K562 (cell line): Measurements from ENCODE around the gene CST8. TPM values are rescaled to one million over a fixed set of nuclear protein-coding genes. Genes with fewer than 3 reads are reported as not detected.

ENCODE experiments used
- ATAC-seq: fragments of 200-7000 bp; cut with Tn5 transposase; 3 replicates; pipeline ENCODE4 v1.9.1; 2020; ENCODE audit warnings: moderate library complexity
- BruUV-seq: library from RNA; stranded (reverse); fragments of 400-500 nt; replicated peaks from 2 replicates; lab custom pipeline; 2021; lab: Mats Ljungman, UMichigan
- CTCF ChIA-PET: fragments of 300-600 bp; formaldehyde crosslinking; extraction: SDS; loops from one replicate; lab custom pipeline; 2021; ENCODE audit warnings: low intra/inter-chr PET ratio; lab: Yijun Ruan, JAX
- POLR2A ChIA-PET: fragments of 300-600, 350-650 bp; sonication (Branson Sonifier 250); formaldehyde crosslinking; extraction: SDS; loops from one replicate; lab custom pipeline; 2021; ENCODE audit warnings: antibody characterized with exemption, inconsistent platforms; lab: Yijun Ruan, JAX
- DNase-seq, 4 experiments: peaks; one replicate each; pipeline versions ENCODE4 v3.0.0 to v3.0.0-alpha.2; 2011 to 2018; ENCODE audit warnings: low spot score in 3 of 4, mixed read lengths in 3 of 4; ENCODE audit errors: extremely low read depth in 1 of 4
- FAIRE-seq: peaks from 2 replicates; lab custom pipeline; 2011; peaks lifted over from hg19 to GRCh38; lab: Jason Lieb, UNC
- H2AFZ ChIP-seq: 2 replicates; pipeline ENCODE4 v1.6.0; 2011; ENCODE audit warnings: low read depth, low read length, control low read depth, inconsistent platforms
- H3K27ac ChIP-seq: fragments of 200-600 bp; 3 replicates; pipeline ENCODE4 v1.8.0; 2011; ENCODE audit warnings: low read depth, mild to moderate bottlenecking, control low read depth, inconsistent platforms, low read length, moderate library complexity, mixed read lengths; ENCODE audit errors: extremely low read depth
- H3K27me3 ChIP-seq, 2 experiments: fragments of 300-600 bp in 1 of 2; 2 replicates in 1 of 2; 3 replicates in 1 of 2; pipeline versions ENCODE4 v1.6.0 to v1.8.0; 2011; ENCODE audit warnings: inconsistent platforms in 2 of 2, low read length in 2 of 2, mild to moderate bottlenecking in 1 of 2, mixed read lengths in 1 of 2, moderate library complexity in 1 of 2; ENCODE audit not compliant: control insufficient read depth in 2 of 2, insufficient read depth in 2 of 2
- H3K36me3 ChIP-seq: fragments of 300-600 bp; 3 replicates; pipeline ENCODE4 v1.8.0; 2011; ENCODE audit warnings: mild to moderate bottlenecking, low read length, inconsistent platforms; ENCODE audit not compliant: control insufficient read depth, insufficient read depth
- H3K4me1 ChIP-seq, 2 experiments: fragments of 200-600 bp in 1 of 2; replicated peaks in 1 of 2; 2 replicates in 1 of 2; 3 replicates in 1 of 2; pipeline versions ENCODE4 v1.5.1 to v1.8.0; 2011; ENCODE audit warnings: inconsistent platforms in 2 of 2, low read length in 2 of 2, mild to moderate bottlenecking in 1 of 2, mixed read lengths in 1 of 2, moderate library complexity in 1 of 2; ENCODE audit not compliant: control insufficient read depth in 2 of 2, insufficient read depth in 2 of 2
- H3K4me2 ChIP-seq: 2 replicates; pipeline ENCODE4 v1.6.1; 2011; ENCODE audit warnings: low read length, control low read depth, inconsistent platforms, mixed read lengths; ENCODE audit not compliant: insufficient read depth
- H3K4me3 ChIP-seq: fragments of 200-600 bp; sonication (generic), shearing (Covaris generic); 2 replicates; pipeline ENCODE4 v1.5.1; 2016; ENCODE audit warnings: control low read depth, inconsistent platforms
- H3K79me2 ChIP-seq: fragments of 200-600 bp; 3 replicates; pipeline ENCODE4 v1.8.0; 2011; ENCODE audit warnings: low read length, inconsistent platforms; ENCODE audit not compliant: control insufficient read depth, insufficient read depth
- H3K9ac ChIP-seq, 2 experiments: 2 replicates each; pipeline versions ENCODE4 v1.6.0 to v1.6.1; 2011; ENCODE audit warnings: low read depth in 2 of 2, low read length in 2 of 2, control low read depth in 1 of 2, inconsistent platforms in 1 of 2, mild to moderate bottlenecking in 1 of 2, mixed read lengths in 1 of 2; ENCODE audit not compliant: insufficient read depth in 1 of 2
- H3K9me1 ChIP-seq: one replicate; pipeline ENCODE4 v1.6.0; 2011; ENCODE audit warnings: inconsistent platforms, mild to moderate bottlenecking, low read length, moderate library complexity; ENCODE audit not compliant: control insufficient read depth, insufficient read depth
- H3K9me3 ChIP-seq: replicated peaks from 2 replicates; pipeline ENCODE4 v1.5.1; 2011; ENCODE audit warnings: low read depth, low read length, inconsistent platforms; ENCODE audit not compliant: control insufficient read depth, insufficient read depth
- H4K20me1 ChIP-seq: replicated peaks from 2 replicates; pipeline ENCODE4 v1.6.1; 2011; ENCODE audit warnings: low read length, inconsistent platforms, mixed read lengths; ENCODE audit not compliant: control insufficient read depth, insufficient read depth
- ATF1 ChIP-seq, 2 experiments: fragments of 450-650 bp in 1 of 2; IDR thresholded peaks; 2 replicates each; pipeline ENCODE4 v1.6.1; 2016; ENCODE audit warnings: missing compliant biosample characterization in 1 of 2, missing genetic modification characterization in 1 of 2
- CEBPB ChIP-seq: fragments of 450-650 bp; IDR thresholded peaks from 2 replicates; pipeline ENCODE4 v1.6.1; 2016; ENCODE audit warnings: missing genetic modification characterization, missing compliant biosample characterization
- GTF2F1 ChIP-seq: IDR thresholded peaks from 2 replicates; pipeline ENCODE4 v1.6.1; 2011; ENCODE audit warnings: low read depth, low read length, improper control_type of control experiment
- MAFF ChIP-seq: IDR thresholded peaks from 2 replicates; pipeline ENCODE4 v1.6.1; 2012; ENCODE audit warnings: low read length, improper control_type of control experiment
- NUFIP1 ChIP-seq: fragments of 450-650 bp; IDR thresholded peaks from 2 replicates; pipeline ENCODE4 v1.6.1; 2018; ENCODE audit not compliant: partially characterized antibody
- RFX1 ChIP-seq: fragments of 450-650 bp; IDR thresholded peaks from 2 replicates; pipeline ENCODE4 v1.6.1; 2016; ENCODE audit warnings: mild to moderate bottlenecking, moderate library complexity
- SIRT6 ChIP-seq: IDR thresholded peaks from one replicate; pipeline ENCODE4 v1.6.1; 2012; ENCODE audit warnings: low read depth, mild to moderate bottlenecking, control low read depth, inconsistent platforms, low read length, moderate library complexity
- SMARCA4 ChIP-seq: fragments of 450-650 bp; IDR thresholded peaks from 2 replicates; pipeline ENCODE4 v1.6.1; 2016
- SMARCA5 ChIP-seq: fragments of 450-650 bp; IDR thresholded peaks from 2 replicates; pipeline ENCODE4 v1.6.1; 2016
- WGBS: fragments of 100-300 bp; shearing (Covaris generic); methylation state at CpG from one replicate; pipeline ENCODE4 v1.1.6; 2016; ENCODE audit warnings: low coverage, mixed read lengths; ENCODE audit not compliant: insufficient coverage; ENCODE audit errors: missing lambda C conversion rate; 5-methylcytosine and 5-hydroxymethylcytosine counted together
- in situ Hi-C: fragments of 300-500 bp; cut with MboI; formaldehyde crosslinking; loops from 4 replicates; pipeline ENCODE4 v1.15.0; 2018; ENCODE audit warnings: inconsistent platforms, mixed read lengths
- intact Hi-C: fragments of 100-400 bp; cut with micrococcal nuclease; formaldehyde crosslinking; loops from 2 replicates; pipeline ENCODE4 v1.14.2; 2022
- polyA plus RNA-seq, 8 experiments: library from polyadenylated mRNA; depleted of rRNA in 4 of 8; stranded (reverse) in 5 of 8; unstranded in 3 of 8; fragments of >200 nt; fragmentation: Nextera tagmentation in 2 of 8; fragmentation: Illumina TruSeq in 1 of 8; extraction: Ambion mirVana in 2 of 8; extraction: Trizol in 1 of 8; gene quantifications; 2 replicates each; pipeline versions ENCODE4 v1.2.1 to v1.2.3, GENCODE V29; 2011 to 2014; ENCODE audit warnings: inconsistent platforms in 1 of 8, missing spikeins in 1 of 8
- total RNA-seq, 7 experiments: library from RNA; depleted of rRNA in 6 of 7; stranded (reverse); fragments of >200 nt in 6 of 7; fragmentation: Illumina TruSeq in 2 of 7; extraction: Trizol in 2 of 7; gene quantifications; 2 replicates each; pipeline versions ENCODE4 v1.2.1 to v1.2.3, GENCODE V29; 2011 to 2021; ENCODE audit warnings: low replicate concordance in 1 of 7
- TF ChIP-seq, protein P1 (sequence below): fragments of 250-450 bp; sonication (Bioruptor Pico); IDR thresholded peaks from 2 replicates; pipeline ENCODE4 v1.5.0; 2021; ENCODE audit warnings: mild to moderate bottlenecking, borderline replicate concordance
- TF ChIP-seq, protein P2 (sequence below): fragments of 200-600 bp; sonication (generic); IDR thresholded peaks from one replicate; pipeline ENCODE4 v1.6.1; 2012; ENCODE audit warnings: mild to moderate bottlenecking, low read depth, low read length, inconsistent platforms

Gene CST8
- total and polyA plus RNA-seq, 9 of the 15 experiments (the other 6 are each of a cell fraction or from before 2014, with no cell fraction given) = not detected

DNA sequence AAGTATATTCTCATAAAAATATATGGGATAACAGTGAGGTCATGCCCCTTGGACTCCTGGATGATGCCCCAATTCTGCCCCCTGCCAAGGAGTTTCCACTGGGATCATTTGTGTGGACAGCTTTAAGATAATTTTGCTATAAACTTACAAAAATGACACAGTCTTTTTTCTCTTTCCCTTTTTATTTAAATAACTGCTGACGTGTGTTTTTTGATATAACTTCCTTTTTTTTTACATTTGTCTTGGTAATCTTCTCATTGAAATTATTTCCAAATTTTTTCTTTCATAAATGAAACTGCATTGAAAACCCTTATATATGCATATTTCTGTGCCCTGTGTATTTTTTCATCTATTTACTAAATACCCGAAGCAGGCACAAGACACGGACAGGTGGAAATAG lies 46.1 kb downstream of the CST8 start:
- Histone ChIP-seq H3K27ac (no peak overlapping the region), H3K9me3 (no peaks in the 10 kb centered on the region), H3K9ac (no peak overlapping the region), H4K20me1 (no peaks in the 10 kb centered on the region), H3K79me2 (no peaks in the 10 kb centered on the region), H2AFZ (no peak overlapping the region), H3K27me3 (no peaks in the 10 kb centered on the region), H3K36me3 (no peaks in the 10 kb centered on the region), H3K9me1 (no peaks in the 10 kb centered on the region), H3K4me3 (no peak overlapping the region), H3K4me1 (no peaks in the 10 kb centered on the region), H3K4me2 (no peak overlapping the region)
- ChIA-PET CTCF (no interaction called here), POLR2A (no interaction called here)
- WGBS = 4% methylated on average over 3 of the region's 3 CpGs
- in situ Hi-C loops = no loop called here
- intact Hi-C loops = no loop called here
- no TSS peak for BruUV-seq
- DNase-seq (no peak), FAIRE-seq (no peak), ATAC-seq (no peak)
- TF ChIP-seq GTF2F1 (no peak), CEBPB (no peak), SMARCA5 (no peak), MAFF (peak; percentile 75; the same call in 1 of the 2 replicates), SIRT6 (no peak), SMARCA4 (no peak), NUFIP1 (no peak), ATF1 (CRISPR knock-in tag; IDR thresholded peaks at IDR 0.05) (no peak), ATF1 (tag; IDR thresholded peaks at IDR 0.05) (no peak), RFX1 (no peak)
- TF ChIP-seq, protein P1, sequence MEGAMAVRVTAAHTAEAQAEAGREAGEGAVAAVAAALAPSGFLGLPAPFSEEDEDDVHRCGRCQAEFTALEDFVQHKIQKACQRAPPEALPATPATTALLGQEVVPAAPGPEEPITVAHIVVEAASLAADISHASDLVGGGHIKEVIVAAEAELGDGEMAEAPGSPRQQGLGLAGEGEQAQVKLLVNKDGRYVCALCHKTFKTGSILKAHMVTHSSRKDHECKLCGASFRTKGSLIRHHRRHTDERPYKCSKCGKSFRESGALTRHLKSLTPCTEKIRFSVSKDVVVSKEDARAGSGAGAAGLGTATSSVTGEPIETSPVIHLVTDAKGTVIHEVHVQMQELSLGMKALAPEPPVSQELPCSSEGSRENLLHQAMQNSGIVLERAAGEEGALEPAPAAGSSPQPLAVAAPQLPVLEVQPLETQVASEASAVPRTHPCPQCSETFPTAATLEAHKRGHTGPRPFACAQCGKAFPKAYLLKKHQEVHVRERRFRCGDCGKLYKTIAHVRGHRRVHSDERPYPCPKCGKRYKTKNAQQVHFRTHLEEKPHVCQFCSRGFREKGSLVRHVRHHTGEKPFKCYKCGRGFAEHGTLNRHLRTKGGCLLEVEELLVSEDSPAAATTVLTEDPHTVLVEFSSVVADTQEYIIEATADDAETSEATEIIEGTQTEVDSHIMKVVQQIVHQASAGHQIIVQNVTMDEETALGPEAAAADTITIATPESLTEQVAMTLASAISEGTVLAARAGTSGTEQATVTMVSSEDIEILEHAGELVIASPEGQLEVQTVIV (CRISPR knock-in tag) = no peak
- TF ChIP-seq, protein P2, sequence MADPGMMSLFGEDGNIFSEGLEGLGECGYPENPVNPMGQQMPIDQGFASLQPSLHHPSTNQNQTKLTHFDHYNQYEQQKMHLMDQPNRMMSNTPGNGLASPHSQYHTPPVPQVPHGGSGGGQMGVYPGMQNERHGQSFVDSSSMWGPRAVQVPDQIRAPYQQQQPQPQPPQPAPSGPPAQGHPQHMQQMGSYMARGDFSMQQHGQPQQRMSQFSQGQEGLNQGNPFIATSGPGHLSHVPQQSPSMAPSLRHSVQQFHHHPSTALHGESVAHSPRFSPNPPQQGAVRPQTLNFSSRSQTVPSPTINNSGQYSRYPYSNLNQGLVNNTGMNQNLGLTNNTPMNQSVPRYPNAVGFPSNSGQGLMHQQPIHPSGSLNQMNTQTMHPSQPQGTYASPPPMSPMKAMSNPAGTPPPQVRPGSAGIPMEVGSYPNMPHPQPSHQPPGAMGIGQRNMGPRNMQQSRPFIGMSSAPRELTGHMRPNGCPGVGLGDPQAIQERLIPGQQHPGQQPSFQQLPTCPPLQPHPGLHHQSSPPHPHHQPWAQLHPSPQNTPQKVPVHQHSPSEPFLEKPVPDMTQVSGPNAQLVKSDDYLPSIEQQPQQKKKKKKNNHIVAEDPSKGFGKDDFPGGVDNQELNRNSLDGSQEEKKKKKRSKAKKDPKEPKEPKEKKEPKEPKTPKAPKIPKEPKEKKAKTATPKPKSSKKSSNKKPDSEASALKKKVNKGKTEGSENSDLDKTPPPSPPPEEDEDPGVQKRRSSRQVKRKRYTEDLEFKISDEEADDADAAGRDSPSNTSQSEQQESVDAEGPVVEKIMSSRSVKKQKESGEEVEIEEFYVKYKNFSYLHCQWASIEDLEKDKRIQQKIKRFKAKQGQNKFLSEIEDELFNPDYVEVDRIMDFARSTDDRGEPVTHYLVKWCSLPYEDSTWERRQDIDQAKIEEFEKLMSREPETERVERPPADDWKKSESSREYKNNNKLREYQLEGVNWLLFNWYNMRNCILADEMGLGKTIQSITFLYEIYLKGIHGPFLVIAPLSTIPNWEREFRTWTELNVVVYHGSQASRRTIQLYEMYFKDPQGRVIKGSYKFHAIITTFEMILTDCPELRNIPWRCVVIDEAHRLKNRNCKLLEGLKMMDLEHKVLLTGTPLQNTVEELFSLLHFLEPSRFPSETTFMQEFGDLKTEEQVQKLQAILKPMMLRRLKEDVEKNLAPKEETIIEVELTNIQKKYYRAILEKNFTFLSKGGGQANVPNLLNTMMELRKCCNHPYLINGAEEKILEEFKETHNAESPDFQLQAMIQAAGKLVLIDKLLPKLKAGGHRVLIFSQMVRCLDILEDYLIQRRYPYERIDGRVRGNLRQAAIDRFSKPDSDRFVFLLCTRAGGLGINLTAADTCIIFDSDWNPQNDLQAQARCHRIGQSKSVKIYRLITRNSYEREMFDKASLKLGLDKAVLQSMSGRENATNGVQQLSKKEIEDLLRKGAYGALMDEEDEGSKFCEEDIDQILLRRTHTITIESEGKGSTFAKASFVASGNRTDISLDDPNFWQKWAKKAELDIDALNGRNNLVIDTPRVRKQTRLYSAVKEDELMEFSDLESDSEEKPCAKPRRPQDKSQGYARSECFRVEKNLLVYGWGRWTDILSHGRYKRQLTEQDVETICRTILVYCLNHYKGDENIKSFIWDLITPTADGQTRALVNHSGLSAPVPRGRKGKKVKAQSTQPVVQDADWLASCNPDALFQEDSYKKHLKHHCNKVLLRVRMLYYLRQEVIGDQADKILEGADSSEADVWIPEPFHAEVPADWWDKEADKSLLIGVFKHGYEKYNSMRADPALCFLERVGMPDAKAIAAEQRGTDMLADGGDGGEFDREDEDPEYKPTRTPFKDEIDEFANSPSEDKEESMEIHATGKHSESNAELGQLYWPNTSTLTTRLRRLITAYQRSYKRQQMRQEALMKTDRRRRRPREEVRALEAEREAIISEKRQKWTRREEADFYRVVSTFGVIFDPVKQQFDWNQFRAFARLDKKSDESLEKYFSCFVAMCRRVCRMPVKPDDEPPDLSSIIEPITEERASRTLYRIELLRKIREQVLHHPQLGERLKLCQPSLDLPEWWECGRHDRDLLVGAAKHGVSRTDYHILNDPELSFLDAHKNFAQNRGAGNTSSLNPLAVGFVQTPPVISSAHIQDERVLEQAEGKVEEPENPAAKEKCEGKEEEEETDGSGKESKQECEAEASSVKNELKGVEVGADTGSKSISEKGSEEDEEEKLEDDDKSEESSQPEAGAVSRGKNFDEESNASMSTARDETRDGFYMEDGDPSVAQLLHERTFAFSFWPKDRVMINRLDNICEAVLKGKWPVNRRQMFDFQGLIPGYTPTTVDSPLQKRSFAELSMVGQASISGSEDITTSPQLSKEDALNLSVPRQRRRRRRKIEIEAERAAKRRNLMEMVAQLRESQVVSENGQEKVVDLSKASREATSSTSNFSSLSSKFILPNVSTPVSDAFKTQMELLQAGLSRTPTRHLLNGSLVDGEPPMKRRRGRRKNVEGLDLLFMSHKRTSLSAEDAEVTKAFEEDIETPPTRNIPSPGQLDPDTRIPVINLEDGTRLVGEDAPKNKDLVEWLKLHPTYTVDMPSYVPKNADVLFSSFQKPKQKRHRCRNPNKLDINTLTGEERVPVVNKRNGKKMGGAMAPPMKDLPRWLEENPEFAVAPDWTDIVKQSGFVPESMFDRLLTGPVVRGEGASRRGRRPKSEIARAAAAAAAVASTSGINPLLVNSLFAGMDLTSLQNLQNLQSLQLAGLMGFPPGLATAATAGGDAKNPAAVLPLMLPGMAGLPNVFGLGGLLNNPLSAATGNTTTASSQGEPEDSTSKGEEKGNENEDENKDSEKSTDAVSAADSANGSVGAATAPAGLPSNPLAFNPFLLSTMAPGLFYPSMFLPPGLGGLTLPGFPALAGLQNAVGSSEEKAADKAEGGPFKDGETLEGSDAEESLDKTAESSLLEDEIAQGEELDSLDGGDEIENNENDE = no peak
